ENCODE measurements around the gene ARHGAP12. TPM values are rescaled to one million over a fixed set of nuclear protein-coding genes. Genes with fewer than 3 reads are reported as not detected.

Gene ARHGAP12
- total and polyA plus RNA-seq, 8 donors = 25.5 to 40.4 (median 37.3) TPM

GRCh38 chr10:31918671-31919409 is 9.8 kb downstream of the ARHGAP12 start:
- Histone ChIP-seq H3K4me3 (no peak overlapping the region), H3K27ac (no peak overlapping the region), H3K4me1 (peaks cover 0 to 16% of the 10 kb centered on the region in 2 donors), H3K9me3 (no peaks in the 10 kb centered on the region), H3K36me3 (no peaks in the 10 kb centered on the region), H3K27me3 (no peaks in the 10 kb centered on the region)
- intact Hi-C loops (cut with DNase I) = no loop called here
- DNase-seq (no peak), ATAC-seq (no peak)
- no peak for TF ChIP-seq CTCF (IDR thresholded peaks at IDR 0.05)

GRCh38 chr10:31914370-31914769 is 14.3 kb downstream of the ARHGAP12 start:
- DNase-seq (no peak), ATAC-seq (no peak)
- no peaks in the 10 kb centered on the region for H3K9me3 ChIP-seq
- no peaks in the 10 kb centered on the region for H3K27me3 ChIP-seq
- TF ChIP-seq CTCF (IDR thresholded peaks at IDR 0.05) = no peak
- no peaks in the 10 kb centered on the region for H3K36me3 ChIP-seq
- intact Hi-C loops (cut with DNase I) = no loop called here
- H3K4me3 ChIP-seq = no peak overlapping the region
- H3K27ac ChIP-seq = no peak overlapping the region
- peaks cover 14 to 26% of the 10 kb centered on the region in 2 donors for H3K4me1 ChIP-seq

- Histone ChIP-seq H3K27ac (peak overlapping the region in 1 of 2 donors; percentile 15), H3K4me1 (peaks cover 14 to 20% of the 10 kb centered on the region in 2 donors), H3K4me3 (no peak overlapping the region), H3K27me3 (no peaks in the 10 kb centered on the region), H3K36me3 (peaks cover 0 to 4% of the 10 kb centered on the region in 2 donors), H3K9me3 (no peaks in the 10 kb centered on the region)
- ATAC-seq (peak; percentile 42), DNase-seq (peak in 2 of 4 donors; percentile 26 to 45)
- intact Hi-C loops (cut with DNase I) = no loop called here
- TF ChIP-seq CTCF (IDR thresholded peaks at IDR 0.05) = no peak
Measured at GRCh38 chr10:31912898-31913850, 15.5 kb downstream of the ARHGAP12 start.

- peak; percentile 38 for ATAC-seq
- H3K4me1 ChIP-seq = peaks cover 14 to 20% of the 10 kb centered on the region in 2 donors
- peaks cover 0 to 13% of the 10 kb centered on the region in 2 donors for H3K36me3 ChIP-seq
- TF ChIP-seq CTCF (IDR thresholded peaks at IDR 0.05) = no peak
- no peak overlapping the region for H3K4me3 ChIP-seq
- no peak overlapping the region for H3K27ac ChIP-seq
- no peaks in the 10 kb centered on the region for H3K27me3 ChIP-seq
- H3K9me3 ChIP-seq = no peaks in the 10 kb centered on the region
- intact Hi-C loops (cut with DNase I) = no loop called here
- DNase-seq = no peak
Measured at GRCh38 chr10:31912289-31912688, 16.3 kb downstream of the ARHGAP12 start.

- no peak for DNase-seq
- Histone ChIP-seq H3K27ac (no peak overlapping the region), H3K4me1 (peaks cover 14 to 20% of the 10 kb centered on the region in 2 donors), H3K4me3 (no peak overlapping the region), H3K27me3 (no peaks in the 10 kb centered on the region), H3K36me3 (peaks cover 0 to 13% of the 10 kb centered on the region in 2 donors), H3K9me3 (no peaks in the 10 kb centered on the region)
- no peak for ATAC-seq
- intact Hi-C loops (cut with DNase I) = no loop called here
- no peak for TF ChIP-seq CTCF (IDR thresholded peaks at IDR 0.05)
Measured at GRCh38 chr10:31910016-31910415, 18.6 kb downstream of the ARHGAP12 start.

All from left lung (tissue), 10 donors.